CD8-positive, alpha-beta memory T cell (primary cell): ENCODE results near the gene ZER1. TPM values are rescaled to one million over a fixed set of nuclear protein-coding genes. Genes with fewer than 3 reads are reported as not detected.
"Not testable (repeated sequence)": the region's sequence is repeated elsewhere in the genome, so short reads cannot be mapped to it uniquely, and the experiment has no call there.

ENCODE experiments used
- CTCF ChIA-PET: fragments of 350-600 bp; sonication (Branson Sonifier 250); formaldehyde crosslinking; loops from one replicate; lab custom pipeline; 2021; ENCODE audit warnings: antibody characterized with exemption; lab: Charles Lee
- POLR2A ChIA-PET: fragments of 350-600 bp; sonication (Branson Sonifier 250); formaldehyde crosslinking; loops from one replicate; lab custom pipeline; 2021; ENCODE audit warnings: antibody characterized with exemption; lab: Charles Lee
- DNase-seq, 5 donors: peaks; one replicate each; pipeline versions ENCODE4 v3.0.0 to v3.0.0-alpha.2; 2020 to 2022; ENCODE audit warnings: mixed read lengths in 1 of 5
- H3K27ac ChIP-seq: one replicate; pipeline ENCODE4 v1.7.0; 2013; ENCODE audit warnings: low read depth, mild to moderate bottlenecking, low read length, moderate library complexity
- H3K27me3 ChIP-seq: 2 replicates; pipeline ENCODE4 v1.7.0; 2013; ENCODE audit warnings: low read length, mild to moderate bottlenecking; ENCODE audit not compliant: insufficient read depth, poor library complexity, severe bottlenecking
- H3K36me3 ChIP-seq: 2 replicates; pipeline ENCODE4 v1.7.0; 2013; ENCODE audit warnings: mild to moderate bottlenecking, low read length, moderate library complexity; ENCODE audit not compliant: insufficient read depth
- H3K4me1 ChIP-seq: 2 replicates; pipeline ENCODE4 v1.7.0; 2013; ENCODE audit warnings: mild to moderate bottlenecking, low read length, moderate library complexity; ENCODE audit not compliant: insufficient read depth
- H3K4me3 ChIP-seq: 2 replicates; pipeline ENCODE4 v1.7.0; 2013; ENCODE audit warnings: mild to moderate bottlenecking, low read length
- H3K9me3 ChIP-seq: 2 replicates; pipeline ENCODE4 v1.7.0; 2013; ENCODE audit warnings: mild to moderate bottlenecking, low read length
- H3K27ac Mint-ChIP-seq, 8 donors: one replicate each; pipeline ENCODE4 v1.8.0; 2020 to 2021; ENCODE audit warnings: mixed read lengths in 8 of 8, mild to moderate bottlenecking in 6 of 8, inconsistent platforms in 3 of 8, moderate library complexity in 3 of 8
- H3K27me3 Mint-ChIP-seq, 2 donors: one replicate each; pipeline ENCODE4 v1.8.0; 2020 to 2021; ENCODE audit warnings: mixed read lengths in 2 of 2, mild to moderate bottlenecking in 1 of 2, moderate library complexity in 1 of 2
- H3K36me3 Mint-ChIP-seq, 3 donors: one replicate each; pipeline ENCODE4 v1.8.0; 2020 to 2021; ENCODE audit warnings: mixed read lengths in 3 of 3, inconsistent platforms in 1 of 3, mild to moderate bottlenecking in 1 of 3
- H3K4me1 Mint-ChIP-seq, 3 donors: one replicate each; pipeline ENCODE4 v1.8.0; 2020 to 2021; ENCODE audit warnings: mixed read lengths in 3 of 3, inconsistent platforms in 1 of 3, mild to moderate bottlenecking in 1 of 3
- H3K4me3 Mint-ChIP-seq, 7 donors: one replicate each; pipeline ENCODE4 v1.8.0; 2020 to 2021; ENCODE audit warnings: mixed read lengths in 7 of 7, mild to moderate bottlenecking in 6 of 7, moderate library complexity in 4 of 7, inconsistent platforms in 2 of 7
- H3K9me3 Mint-ChIP-seq, 5 donors: one replicate each; pipeline ENCODE4 v1.8.0; 2020 to 2022; ENCODE audit warnings: mixed read lengths in 5 of 5, mild to moderate bottlenecking in 3 of 5, moderate library complexity in 2 of 5, inconsistent platforms in 1 of 5
- polyA plus RNA-seq: library from polyadenylated mRNA; unstranded; fragments of 300-500 nt; fragmentation: Illumina TruSeq; gene quantifications from one replicate; pipeline ENCODE4 v1.2.3, GENCODE V29; 2021
- total RNA-seq, 2 experiments: library from RNA; stranded (reverse); gene quantifications; one replicate each; pipeline ENCODE4 v1.2.3, GENCODE V29; 2021

ZER1 gene
- total and polyA plus RNA-seq, 3 experiments from 2014 or later = 18.3 to 46.2 (median 18.7) TPM

DNA sequence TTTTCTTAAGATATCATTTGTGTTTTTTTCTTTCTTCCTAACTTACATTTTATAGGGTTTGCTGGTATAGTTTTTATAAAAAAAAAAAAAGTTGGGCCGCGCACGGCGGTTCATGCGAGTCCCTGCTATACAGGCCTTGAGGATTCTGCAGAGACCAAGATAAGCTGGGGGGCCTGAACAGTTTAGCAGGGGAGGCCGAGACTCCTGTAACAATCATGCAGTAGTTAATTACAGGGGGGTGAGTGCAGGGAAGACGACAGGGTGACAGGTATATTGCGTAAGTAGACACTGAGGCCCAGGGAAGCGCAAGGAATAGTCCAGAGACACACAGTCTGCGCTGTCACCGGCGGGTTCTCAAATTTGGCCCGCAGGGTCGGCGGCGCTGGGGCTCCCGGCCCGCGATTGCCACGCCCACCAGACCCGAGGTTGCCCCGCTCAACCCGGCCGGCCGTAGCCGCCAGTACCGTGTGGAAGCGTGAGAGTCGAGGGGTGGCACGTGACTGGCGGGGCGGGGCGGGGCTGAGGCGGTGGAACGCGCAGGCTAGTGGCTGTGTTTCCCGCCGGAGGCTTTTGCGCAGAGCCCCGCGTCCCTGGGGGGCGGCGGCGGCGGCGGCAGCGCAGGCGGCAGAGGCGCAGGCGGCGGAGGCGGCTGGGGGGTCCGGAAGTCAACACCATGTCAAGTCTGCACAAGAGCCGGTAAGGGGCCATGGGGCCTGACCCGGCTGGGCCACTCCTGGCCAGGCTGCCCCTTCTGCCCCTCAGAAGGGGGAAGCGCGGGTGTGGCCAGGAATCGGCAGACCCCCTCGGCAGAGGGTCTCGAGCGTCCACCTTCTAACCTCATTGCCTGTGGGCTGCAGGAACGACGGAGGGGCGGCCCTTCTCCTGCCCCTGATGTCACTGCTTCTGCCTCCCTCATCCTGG lies 15.2 kb upstream of the ZER1 start, which contains the start of gene TBC1D13:
Gene TBC1D13 (plus strand): TSS at position 573 of the 921 bp plus-strand sequence. CDS start 101 bp downstream, at position 674.
- Histone ChIP-seq H3K4me1 (peaks cover 15% of the 10 kb centered on the region), H3K27me3 (no peaks in the 10 kb centered on the region), H3K27ac (peak within 1 kb of the TSS; percentile 65), H3K36me3 (peaks cover 15% of the 10 kb centered on the region), H3K9me3 (no peaks in the 10 kb centered on the region), H3K4me3 (peak within 1 kb of the TSS; percentile 51)
- ChIA-PET POLR2A (interaction anchor here (1.2 to 1.6 kb wide), 2 partner anchors 31 to 32 kb away, joined by 3 to 4 read pairs; partner anchors contain the start of gene ENDOG), CTCF (interaction anchor here (0.8 to 2.4 kb wide), 3 partner anchors 16 to 31 kb away, joined by 3 to 12 read pairs (median 9); partner anchors contain the start of genes ENDOG and ZER1)
- DNase-seq = peak; percentile 88 to 95 (median 91)
- H3K9me3 Mint-ChIP-seq = peaks cover 0 to 2% (median 0%) of the 10 kb centered on the region in 5 donors
- H3K36me3 Mint-ChIP-seq = peaks cover 0 to 39% (median 3%) of the 10 kb centered on the region in 3 donors
- H3K27ac Mint-ChIP-seq = peak within 1 kb of the TSS; percentile 88 to 98 (median 94)
- no peaks in the 10 kb centered on the region for H3K27me3 Mint-ChIP-seq
- peaks cover 15 to 44% (median 24%) of the 10 kb centered on the region in 3 donors for H3K4me1 Mint-ChIP-seq
- H3K4me3 Mint-ChIP-seq = peak within 1 kb of the TSS; percentile 89 to 96 (median 92)

DNA sequence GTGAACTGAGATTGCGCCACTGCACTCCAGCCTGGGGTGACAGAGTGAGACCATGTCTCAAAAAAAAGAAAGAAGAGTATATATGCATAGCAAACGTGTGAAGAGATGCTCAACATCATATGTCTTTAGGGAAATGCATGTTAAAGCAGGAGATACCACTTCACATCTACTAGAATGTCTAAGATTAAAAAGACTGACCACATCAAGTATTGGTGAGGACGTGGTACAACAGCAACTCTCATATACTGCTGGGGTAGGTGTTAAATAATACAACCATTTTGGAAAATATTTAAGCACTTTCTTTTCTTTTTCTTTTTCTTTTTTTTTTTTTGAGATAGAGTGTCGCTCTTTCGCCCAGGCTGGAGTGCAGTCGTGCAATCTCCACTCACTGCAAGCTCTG lies 13.7 kb upstream of the ZER1 start:
- peaks cover under 1% of the 10 kb centered on the region for H3K36me3 ChIP-seq
- no peaks in the 10 kb centered on the region for H3K27me3 Mint-ChIP-seq
- H3K4me3 ChIP-seq = no peak overlapping the region
- H3K27ac ChIP-seq = no peak overlapping the region
- peaks cover 15 to 37% (median 24%) of the 10 kb centered on the region in 3 donors for H3K4me1 Mint-ChIP-seq
- H3K27me3 ChIP-seq = no peaks in the 10 kb centered on the region
- H3K4me3 Mint-ChIP-seq = peak overlapping the region in 5 of 7 donors; percentile 33 to 67 (median 34)
- POLR2A ChIA-PET = interaction anchor here (0.5 to 1.6 kb wide), 5 partner anchors 12 to 528 kb away, joined by 3 to 7 read pairs (median 3); partner anchors contain the start of genes ENDOG and ZER1
- peaks cover 0 to 24% (median 2%) of the 10 kb centered on the region in 3 donors for H3K36me3 Mint-ChIP-seq
- peaks cover 15% of the 10 kb centered on the region for H3K4me1 ChIP-seq
- H3K27ac Mint-ChIP-seq = peak overlapping the region in 6 of 8 donors; percentile 23 to 64 (median 52)
- DNase-seq = no peak
- CTCF ChIA-PET = interaction anchor here (1.5 kb wide), 1 partner anchor 33 kb away, joined by 3 read pairs; the partner anchor contains the start of gene ENDOG
- H3K9me3 Mint-ChIP-seq = peaks cover 0 to 2% (median 0%) of the 10 kb centered on the region in 5 donors
- H3K9me3 ChIP-seq = no peaks in the 10 kb centered on the region

DNA sequence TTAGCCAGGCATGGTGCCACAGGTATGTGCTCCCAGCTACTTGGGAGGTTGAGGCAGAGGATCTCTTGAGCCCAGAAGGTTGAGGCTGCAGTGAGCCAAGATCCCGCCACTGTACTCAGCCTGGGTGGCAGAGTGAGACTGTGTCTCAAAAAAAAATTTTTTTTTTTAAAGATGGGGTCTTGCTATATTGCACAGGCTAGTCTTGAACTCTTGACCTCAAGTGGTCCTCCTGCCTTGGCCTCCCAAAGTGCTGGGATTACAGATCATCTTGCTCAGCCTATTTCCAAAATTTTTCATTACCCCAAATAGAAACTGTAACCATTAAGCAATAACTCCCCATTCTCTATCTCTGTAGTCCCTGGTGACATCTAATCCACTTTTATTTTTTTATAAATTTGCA lies 10.9 kb upstream of the ZER1 start:
- peaks cover 3 to 15% (median 5%) of the 10 kb centered on the region in 3 donors for H3K4me1 Mint-ChIP-seq
- H3K27ac Mint-ChIP-seq = no peak overlapping the region
- ChIA-PET CTCF (interaction anchor here (1.5 kb wide), 1 partner anchor 35 kb away, joined by 4 read pairs; no protein-coding TSS in a partner anchor), POLR2A (no interaction called here)
- H3K4me3 Mint-ChIP-seq = peak overlapping the region in 1 of 7 donors; percentile 13
- Histone ChIP-seq H3K27ac (no peak overlapping the region), H3K4me3 (no peak overlapping the region), H3K36me3 (no peaks in the 10 kb centered on the region), H3K4me1 (peaks cover 7% of the 10 kb centered on the region), H3K27me3 (no peaks in the 10 kb centered on the region), H3K9me3 (no peaks in the 10 kb centered on the region)
- H3K36me3 Mint-ChIP-seq = peaks cover 0 to 4% (median 0%) of the 10 kb centered on the region in 3 donors
- DNase-seq = no peak
- no peaks in the 10 kb centered on the region for H3K27me3 Mint-ChIP-seq
- H3K9me3 Mint-ChIP-seq = peaks cover 0 to 2% (median 0%) of the 10 kb centered on the region in 5 donors

DNA sequence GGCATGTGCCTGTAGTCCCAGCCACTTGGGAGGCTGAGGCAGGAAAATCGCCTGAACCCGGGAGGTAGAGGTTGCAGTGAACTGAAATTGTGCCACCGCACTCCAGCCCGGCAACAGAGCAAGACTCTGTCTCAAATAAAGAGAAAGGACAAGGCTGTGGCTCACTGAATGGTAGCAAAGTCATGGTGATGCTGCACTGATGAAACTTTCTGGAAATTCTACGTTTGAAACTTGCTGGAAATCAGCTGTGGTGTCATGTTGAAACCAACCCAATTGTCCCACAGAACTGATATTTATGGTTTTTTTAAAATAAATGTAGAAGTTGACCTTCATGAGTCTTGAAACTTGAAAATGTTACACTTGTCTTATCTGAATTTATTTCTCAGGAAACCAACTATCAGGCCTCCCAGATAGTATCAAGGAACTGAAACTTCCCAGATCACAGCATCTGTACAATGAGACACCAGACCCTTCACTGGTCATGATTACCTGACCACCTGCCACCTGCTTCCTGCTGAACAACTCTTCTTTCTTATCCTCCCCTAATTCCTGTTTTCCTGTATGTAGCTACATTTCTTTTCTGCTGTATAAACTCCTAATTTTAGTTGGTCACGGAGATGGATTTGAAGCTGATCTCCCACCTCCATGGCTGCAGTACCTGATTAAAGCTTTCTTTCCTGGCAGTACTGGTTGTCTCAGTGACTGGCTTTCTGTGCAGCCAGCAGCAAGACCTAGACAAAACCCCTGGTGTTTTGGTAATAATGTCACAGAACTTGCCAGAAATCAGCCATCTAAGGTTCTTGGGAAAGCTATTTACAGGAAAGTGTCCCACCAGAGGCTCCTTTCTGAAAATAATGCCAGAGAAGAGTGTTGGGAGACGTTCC lies 9.7 kb upstream of the ZER1 start:
- DNase-seq = no peak
- Mint-ChIP-seq H3K9me3 (peaks cover 0 to 2% (median 0%) of the 10 kb centered on the region in 5 donors), H3K4me1 (peaks cover 0 to 3% (median 0%) of the 10 kb centered on the region in 3 donors), H3K27ac (peak overlapping the region in 1 of 8 donors; percentile 29), H3K4me3 (no peak overlapping the region), H3K36me3 (no peaks in the 10 kb centered on the region), H3K27me3 (no peaks in the 10 kb centered on the region)
- no peaks in the 10 kb centered on the region for H3K9me3 ChIP-seq
- no peak overlapping the region for H3K27ac ChIP-seq
- CTCF ChIA-PET = interaction anchor here (1.5 kb wide), 1 partner anchor 36 kb away, joined by 4 read pairs; no protein-coding TSS in a partner anchor
- no peaks in the 10 kb centered on the region for H3K36me3 ChIP-seq
- peaks cover 2% of the 10 kb centered on the region for H3K4me1 ChIP-seq
- POLR2A ChIA-PET = interaction anchor here (0.6 kb wide), 2 partner anchors 24 to 35 kb away, joined by 3 read pairs; no protein-coding TSS in a partner anchor
- H3K27me3 ChIP-seq = no peaks in the 10 kb centered on the region
- H3K4me3 ChIP-seq = no peak overlapping the region

DNA sequence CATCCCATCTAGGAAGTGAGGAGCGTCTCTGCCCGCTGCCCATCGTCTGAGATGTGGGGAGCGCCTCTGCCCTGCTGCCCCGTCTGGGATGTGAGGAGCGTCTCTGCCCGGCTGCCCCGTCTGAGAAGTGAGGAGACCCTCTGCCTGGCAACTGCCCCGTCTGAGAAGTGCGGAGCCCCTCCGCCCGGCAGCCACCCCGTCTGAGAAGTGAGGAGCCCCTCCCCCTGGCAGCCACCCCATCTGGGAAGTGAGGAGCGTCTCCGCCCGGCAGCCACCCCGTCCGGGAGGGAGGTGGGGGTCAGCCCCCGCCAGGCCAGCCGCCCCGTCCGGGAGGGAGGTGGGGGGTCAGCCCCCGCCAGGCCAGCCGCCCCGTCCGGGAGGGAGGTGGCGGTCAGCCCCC lies 8.4 kb upstream of the ZER1 start:
- H3K4me3 Mint-ChIP-seq, H3K9me3 Mint-ChIP-seq, H3K27me3 Mint-ChIP-seq, H3K27ac Mint-ChIP-seq, H3K27me3 ChIP-seq, H3K27ac ChIP-seq, POLR2A ChIA-PET, H3K4me1 ChIP-seq, H3K4me1 Mint-ChIP-seq, DNase-seq, H3K4me3 ChIP-seq, CTCF ChIA-PET, H3K9me3 ChIP-seq, H3K36me3 ChIP-seq, H3K36me3 Mint-ChIP-seq: not testable (repeated sequence)

DNA sequence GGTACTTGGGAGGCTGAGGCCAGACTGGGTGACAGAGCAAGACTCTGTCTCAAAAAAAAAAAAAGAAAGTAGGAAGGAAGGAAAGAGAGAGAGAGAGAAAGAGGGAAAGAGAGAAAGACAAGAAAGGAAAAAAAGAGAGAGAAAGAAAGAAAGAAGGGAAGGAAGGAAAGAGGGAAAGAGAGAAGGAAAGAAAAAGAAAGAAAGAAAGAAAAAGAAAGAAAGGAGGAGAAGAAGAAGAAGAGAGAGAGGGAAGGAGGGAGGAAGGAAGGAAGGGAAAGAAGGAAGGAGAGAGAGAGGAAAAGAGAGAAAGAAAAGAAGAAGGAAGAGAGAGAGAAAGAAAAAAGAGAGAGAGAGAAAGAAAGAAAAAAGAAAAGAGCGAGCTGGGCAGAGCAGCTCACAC lies 3.1 kb upstream of the ZER1 start:
- peak overlapping the region in 1 of 8 donors; percentile 75 for H3K27ac Mint-ChIP-seq
- DNase-seq = no peak
- Histone ChIP-seq H3K27me3 (no peaks in the 10 kb centered on the region), H3K4me3 (no peak overlapping the region), H3K36me3 (no peaks in the 10 kb centered on the region), H3K4me1 (peaks cover 15% of the 10 kb centered on the region), H3K27ac (no peak overlapping the region), H3K9me3 (no peaks in the 10 kb centered on the region)
- peaks cover 15 to 18% (median 16%) of the 10 kb centered on the region in 3 donors for H3K4me1 Mint-ChIP-seq
- CTCF ChIA-PET = no interaction called here
- POLR2A ChIA-PET = no interaction called here
- H3K36me3 Mint-ChIP-seq = peaks cover 0 to 7% (median 2%) of the 10 kb centered on the region in 3 donors
- no peaks in the 10 kb centered on the region for H3K27me3 Mint-ChIP-seq
- H3K9me3 Mint-ChIP-seq = peaks cover 0 to 3% (median 1%) of the 10 kb centered on the region in 5 donors
- no peak overlapping the region for H3K4me3 Mint-ChIP-seq

DNA sequence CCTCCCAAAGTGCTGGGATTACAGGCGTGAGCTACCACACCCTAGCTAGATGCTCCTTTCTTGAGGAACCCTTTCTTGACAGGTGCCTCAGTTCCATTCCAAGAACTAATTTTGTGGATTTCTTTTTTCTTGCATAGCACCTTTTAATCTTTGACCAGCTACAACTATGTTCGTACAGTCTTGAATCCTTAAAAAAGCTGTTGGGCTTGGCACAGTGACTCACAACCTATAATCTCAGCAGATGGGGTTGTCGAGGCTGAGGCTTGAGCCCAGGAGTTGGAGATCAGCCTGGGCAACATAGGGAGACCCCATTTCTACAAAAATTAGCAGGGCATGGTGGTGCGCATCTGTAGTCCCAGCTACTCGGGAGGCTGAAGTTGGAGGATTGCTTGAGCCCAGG lies 1.3 kb upstream of the ZER1 start:
- Histone ChIP-seq H3K9me3 (no peaks in the 10 kb centered on the region), H3K36me3 (no peaks in the 10 kb centered on the region), H3K27me3 (no peaks in the 10 kb centered on the region), H3K27ac (no peak overlapping the region), H3K4me1 (peaks cover 19% of the 10 kb centered on the region), H3K4me3 (no peak overlapping the region)
- ChIA-PET CTCF (interaction anchor here (1.0 to 3.4 kb wide), 2 partner anchors 15 to 46 kb away, joined by 6 to 19 read pairs; partner anchors contain the start of gene ENDOG), POLR2A (interaction anchor here (0.7 to 2.9 kb wide), 2 partner anchors 45 to 102 kb away, joined by 4 to 13 read pairs; partner anchors contain the start of gene ENDOG)
- peak overlapping the region in 6 of 8 donors; percentile 4 to 95 (median 54) for H3K27ac Mint-ChIP-seq
- peaks cover 0 to 16% (median 2%) of the 10 kb centered on the region in 3 donors for H3K36me3 Mint-ChIP-seq
- no peaks in the 10 kb centered on the region for H3K27me3 Mint-ChIP-seq
- peaks cover 0 to 3% (median 1%) of the 10 kb centered on the region in 5 donors for H3K9me3 Mint-ChIP-seq
- no peak for DNase-seq
- peaks cover 24 to 34% (median 27%) of the 10 kb centered on the region in 3 donors for H3K4me1 Mint-ChIP-seq
- peak overlapping the region in 5 of 7 donors; percentile 64 to 97 (median 85) for H3K4me3 Mint-ChIP-seq
